Activated naive CD8-positive, alpha-beta T cell treated with anti-CD3 and anti-CD28 coated beads for 36 hours (primary cell): Measurements from ENCODE around the gene SOSTDC1. TPM values are rescaled to one million over a fixed set of nuclear protein-coding genes. Genes with fewer than 3 reads are reported as not detected.
"Not testable (repeated sequence)": the region's sequence is repeated elsewhere in the genome, so short reads cannot be mapped to it uniquely, and the experiment has no call there.

Source experiments
- DNase-seq: peaks from one replicate; pipeline ENCODE4 v3.0.0; 2021
- H3K27ac Mint-ChIP-seq: one replicate; pipeline ENCODE4 v1.8.0; 2022; ENCODE audit warnings: mild to moderate bottlenecking, moderate library complexity, mixed read lengths
- H3K27me3 Mint-ChIP-seq: one replicate; pipeline ENCODE4 v1.8.0; 2022; ENCODE audit warnings: mild to moderate bottlenecking, mixed read lengths
- H3K36me3 Mint-ChIP-seq: one replicate; pipeline ENCODE4 v1.8.0; 2021; ENCODE audit warnings: mild to moderate bottlenecking, mixed read lengths
- H3K4me1 Mint-ChIP-seq: one replicate; pipeline ENCODE4 v1.8.0; 2021; ENCODE audit warnings: mixed read lengths
- H3K4me3 Mint-ChIP-seq: one replicate; pipeline ENCODE4 v1.8.0; 2022; ENCODE audit warnings: mild to moderate bottlenecking, moderate library complexity, mixed read lengths
- H3K9me3 Mint-ChIP-seq: one replicate; pipeline ENCODE4 v1.8.0; 2022; ENCODE audit warnings: mixed read lengths
- total RNA-seq, 2 experiments: library from RNA; stranded (reverse); gene quantifications; one replicate each; pipeline ENCODE4 v1.2.3, GENCODE V29; 2021

The SOSTDC1 gene, protein sequence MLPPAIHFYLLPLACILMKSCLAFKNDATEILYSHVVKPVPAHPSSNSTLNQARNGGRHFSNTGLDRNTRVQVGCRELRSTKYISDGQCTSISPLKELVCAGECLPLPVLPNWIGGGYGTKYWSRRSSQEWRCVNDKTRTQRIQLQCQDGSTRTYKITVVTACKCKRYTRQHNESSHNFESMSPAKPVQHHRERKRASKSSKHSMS
- not detected for total RNA-seq

DNA sequence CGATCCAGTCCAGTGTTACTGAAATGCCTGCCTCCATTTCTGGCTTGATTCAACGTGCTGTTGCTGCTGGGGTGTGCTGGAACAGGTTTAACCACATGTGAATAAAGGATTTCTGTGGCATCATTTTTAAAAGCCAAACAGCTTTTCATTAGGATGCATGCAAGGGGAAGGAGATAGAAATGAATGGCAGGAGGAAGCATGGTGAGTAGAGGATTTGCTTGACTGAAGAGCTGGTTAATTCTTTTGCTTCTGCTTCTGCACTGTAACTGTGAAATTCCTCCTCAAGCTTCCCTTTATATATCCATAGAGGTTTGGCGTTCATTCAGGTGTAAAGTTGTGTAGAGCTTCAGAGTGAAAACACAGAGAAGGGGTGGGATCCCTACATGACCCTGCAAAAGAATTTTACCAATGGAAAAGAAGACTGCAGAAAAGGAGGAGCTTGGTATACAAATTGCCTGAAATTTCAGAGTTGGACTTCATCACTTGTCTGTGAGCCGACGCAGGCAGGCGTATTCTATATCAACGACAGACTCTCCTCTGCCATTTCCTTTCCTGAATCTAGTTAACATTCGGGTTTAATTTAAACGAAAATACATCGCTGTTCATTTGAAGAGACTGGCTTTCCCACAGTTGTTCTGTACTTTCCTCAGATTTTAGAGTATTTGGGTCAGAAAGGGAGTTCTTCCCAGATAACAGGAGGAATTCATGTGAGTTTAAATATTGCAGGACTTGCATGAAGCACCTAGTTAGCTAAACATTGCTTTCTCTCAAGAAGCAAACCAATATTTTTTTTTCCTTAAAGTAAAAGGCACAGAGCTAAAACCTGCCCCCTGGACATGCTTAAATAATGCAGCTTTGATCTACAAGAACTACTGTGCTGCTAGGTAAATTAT, at the start of gene SOSTDC1:
Gene SOSTDC1, minus strand, starts transcription at position 270 of the 893 bp plus-strand sequence. Its CDS starts 70 bp downstream, at position 200.
- Mint-ChIP-seq H3K4me3 (no peak within 1 kb of the TSS), H3K36me3 (no peaks in the 10 kb centered on the region)

DNA sequence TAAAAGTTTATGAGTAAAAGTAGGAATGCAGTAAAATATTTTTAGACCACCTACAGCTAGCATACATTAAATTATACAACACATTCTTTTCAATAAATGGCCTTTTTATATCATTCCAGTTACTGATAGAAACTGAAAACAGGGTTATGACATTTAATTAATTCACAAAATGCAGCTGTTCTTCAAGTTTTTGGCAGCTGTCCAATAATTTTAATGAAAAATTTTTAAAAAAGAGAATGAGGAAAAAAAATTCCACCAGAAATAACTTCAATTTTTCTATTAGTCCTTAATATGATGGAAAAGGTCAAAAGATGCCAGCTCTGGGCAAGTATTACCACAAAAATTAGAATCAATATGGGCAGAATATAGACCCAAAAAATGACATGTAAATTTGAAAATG, 49.2 kb upstream of the SOSTDC1 start:
- Mint-ChIP-seq H3K4me3 (no peak overlapping the region), H3K36me3 (no peaks in the 10 kb centered on the region), H3K27me3 (peaks cover 5% of the 10 kb centered on the region), H3K4me1 (no peaks in the 10 kb centered on the region), H3K9me3 (no peaks in the 10 kb centered on the region), H3K27ac (no peak overlapping the region)
- no peak for DNase-seq

More for the DNA sequence above, at the start of gene SOSTDC1:
- Mint-ChIP-seq H3K9me3 (no peaks in the 10 kb centered on the region), H3K27ac (no peak within 1 kb of the TSS), H3K4me1 (no peaks in the 10 kb centered on the region), H3K27me3 (peaks cover 8% of the 10 kb centered on the region)
- no peak for DNase-seq

DNA sequence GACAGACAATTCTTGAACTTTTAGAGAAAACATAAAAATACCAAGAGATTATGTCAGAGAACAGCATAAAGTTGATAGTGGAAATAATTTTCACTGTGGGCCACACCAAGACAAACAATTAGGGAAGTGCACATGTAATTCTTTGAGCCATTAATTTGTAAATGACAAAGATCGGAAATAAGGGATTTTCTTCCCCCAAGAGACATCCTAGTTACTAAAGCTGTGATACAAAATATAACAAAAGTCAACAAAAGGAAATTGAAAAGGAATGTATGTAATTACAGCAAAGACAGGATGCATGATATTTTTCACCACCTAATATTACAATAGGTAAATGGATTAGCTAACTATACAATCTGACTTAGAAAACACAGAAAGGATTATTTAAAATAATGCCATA, 48.7 kb upstream of the SOSTDC1 start:
- H3K9me3 Mint-ChIP-seq, result no peaks in the 10 kb centered on the region
- H3K4me1 Mint-ChIP-seq, result no peaks in the 10 kb centered on the region
- H3K27me3 Mint-ChIP-seq, result peaks cover 4% of the 10 kb centered on the region

DNA sequence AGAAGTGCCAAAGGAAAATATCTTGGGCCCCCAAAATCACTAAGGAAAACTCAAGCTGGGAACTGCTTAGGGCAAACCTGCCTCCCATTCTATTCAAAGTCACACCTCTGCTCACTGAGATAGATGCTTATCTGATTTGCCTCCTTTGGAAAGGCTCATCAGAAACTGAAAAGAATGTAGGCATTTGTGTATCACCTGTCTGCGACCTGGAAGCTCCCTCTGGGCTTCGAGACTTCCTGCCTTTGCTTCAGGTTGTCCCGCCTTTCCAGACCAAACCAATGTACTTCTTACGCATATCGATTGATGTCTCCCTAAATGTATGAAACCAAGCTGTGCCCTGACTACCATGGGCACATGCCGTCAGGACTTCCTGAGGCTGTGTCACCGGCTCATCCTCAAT, 46.6 kb upstream of the SOSTDC1 start:
- no peak for DNase-seq
- H3K4me3 Mint-ChIP-seq, result no peak overlapping the region
- H3K27me3 Mint-ChIP-seq, result no peaks in the 10 kb centered on the region
- no peaks in the 10 kb centered on the region for H3K36me3 Mint-ChIP-seq
- H3K4me1 Mint-ChIP-seq, result no peaks in the 10 kb centered on the region
- H3K27ac Mint-ChIP-seq, result no peak overlapping the region
- H3K9me3 Mint-ChIP-seq, result no peaks in the 10 kb centered on the region

More for the DNA sequence above, 48.7 kb upstream of the SOSTDC1 start:
- Mint-ChIP-seq H3K36me3 (no peaks in the 10 kb centered on the region), H3K27ac (no peak overlapping the region), H3K4me3 (no peak overlapping the region)
- DNase-seq, result no peak

DNA sequence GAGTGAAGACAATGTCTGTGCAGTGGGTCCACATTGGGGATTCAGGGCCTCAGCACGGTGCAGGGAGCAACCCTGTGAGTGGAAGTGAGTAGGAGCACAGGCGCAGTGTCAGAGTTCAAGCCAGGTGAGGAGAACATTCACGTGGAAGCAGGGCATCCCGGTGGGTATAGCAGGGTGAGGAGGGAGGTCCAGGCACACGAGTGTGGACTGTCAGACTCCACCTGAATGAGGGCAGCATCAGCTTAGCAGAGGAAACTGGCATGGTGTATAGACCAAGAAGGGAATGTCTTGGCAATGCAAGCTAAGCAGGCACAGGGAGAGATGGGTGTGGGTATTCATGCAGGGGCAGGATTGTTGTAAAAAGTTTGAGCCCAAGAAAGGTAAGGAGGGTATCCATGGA, 45.8 kb upstream of the SOSTDC1 start:
- H3K4me1 Mint-ChIP-seq, result no peaks in the 10 kb centered on the region
- no peak for DNase-seq
- H3K27ac Mint-ChIP-seq, result no peak overlapping the region
- H3K9me3 Mint-ChIP-seq, result no peaks in the 10 kb centered on the region
- H3K27me3 Mint-ChIP-seq, result no peaks in the 10 kb centered on the region
- H3K4me3 Mint-ChIP-seq, result no peak overlapping the region
- H3K36me3 Mint-ChIP-seq, result no peaks in the 10 kb centered on the region

DNA sequence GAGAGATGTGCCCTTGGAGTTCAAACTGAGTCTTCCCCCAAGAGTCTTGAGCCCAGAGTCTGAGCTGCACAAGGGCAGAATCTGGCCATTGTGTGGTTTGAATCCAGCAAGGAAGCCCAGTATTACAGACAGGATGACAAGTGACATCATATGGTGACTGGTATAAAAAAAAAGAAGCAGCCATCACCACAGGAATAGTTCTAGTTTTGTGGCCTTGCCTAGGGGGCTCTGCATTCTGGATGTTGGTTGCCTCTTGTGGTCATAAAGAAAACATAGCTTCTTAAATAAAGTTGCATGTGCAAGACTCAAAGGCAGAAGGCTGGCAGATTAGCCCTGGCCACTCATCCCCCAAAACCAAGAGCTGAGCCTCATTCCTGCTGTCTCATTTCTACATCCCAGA, 44.3 kb upstream of the SOSTDC1 start:
- Mint-ChIP-seq H3K9me3 (no peaks in the 10 kb centered on the region), H3K27me3 (peaks cover 6% of the 10 kb centered on the region), H3K36me3 (no peaks in the 10 kb centered on the region), H3K4me1 (no peaks in the 10 kb centered on the region), H3K27ac (no peak overlapping the region), H3K4me3 (no peak overlapping the region)
- no peak for DNase-seq

DNA sequence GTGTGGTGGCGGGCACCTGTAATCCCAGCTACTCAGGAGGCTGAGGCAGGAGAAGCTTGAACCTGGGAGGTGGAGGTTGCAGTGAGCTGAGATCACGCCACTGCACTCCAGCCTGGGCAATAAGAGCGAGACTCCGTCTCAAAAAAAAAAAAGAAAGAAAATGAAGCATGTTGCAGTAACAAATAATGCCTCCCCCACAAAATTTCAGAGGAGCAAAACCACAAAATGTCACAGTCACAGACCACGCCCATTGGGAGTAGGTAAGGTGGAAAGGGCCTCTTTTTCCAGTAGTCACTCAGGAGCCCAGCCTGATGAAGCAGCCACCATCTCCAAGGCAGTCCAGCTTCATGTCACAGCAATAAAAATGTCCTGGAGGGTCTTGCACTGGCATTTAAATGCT, 40.9 kb upstream of the SOSTDC1 start:
- H3K9me3 Mint-ChIP-seq, H3K4me3 Mint-ChIP-seq, H3K36me3 Mint-ChIP-seq, H3K27ac Mint-ChIP-seq, H3K4me1 Mint-ChIP-seq, H3K27me3 Mint-ChIP-seq, DNase-seq: not testable (repeated sequence)

DNA sequence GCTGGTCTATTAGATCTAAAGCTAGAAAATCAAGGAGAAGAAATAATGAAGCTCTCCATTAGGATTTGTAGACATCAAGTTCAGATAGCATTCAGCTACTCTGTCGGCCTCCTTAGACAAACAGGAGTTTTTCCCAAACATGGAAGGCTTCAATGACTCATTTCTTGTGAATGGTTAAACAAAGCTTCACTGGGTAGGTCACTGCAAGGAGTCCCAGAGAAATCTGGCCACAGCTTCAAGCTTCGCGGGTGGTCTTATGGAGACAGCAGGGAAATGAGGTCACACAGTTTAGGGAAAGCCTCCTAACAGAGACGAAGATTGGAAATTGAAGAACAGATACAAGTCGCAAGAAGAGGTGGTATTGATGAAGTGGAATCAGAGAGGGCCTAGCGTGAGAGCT, 38.5 kb upstream of the SOSTDC1 start:
- Mint-ChIP-seq H3K27ac (no peak overlapping the region), H3K36me3 (no peaks in the 10 kb centered on the region), H3K4me3 (no peak overlapping the region), H3K4me1 (no peaks in the 10 kb centered on the region), H3K27me3 (peaks cover 9% of the 10 kb centered on the region), H3K9me3 (no peaks in the 10 kb centered on the region)
- no peak for DNase-seq

DNA sequence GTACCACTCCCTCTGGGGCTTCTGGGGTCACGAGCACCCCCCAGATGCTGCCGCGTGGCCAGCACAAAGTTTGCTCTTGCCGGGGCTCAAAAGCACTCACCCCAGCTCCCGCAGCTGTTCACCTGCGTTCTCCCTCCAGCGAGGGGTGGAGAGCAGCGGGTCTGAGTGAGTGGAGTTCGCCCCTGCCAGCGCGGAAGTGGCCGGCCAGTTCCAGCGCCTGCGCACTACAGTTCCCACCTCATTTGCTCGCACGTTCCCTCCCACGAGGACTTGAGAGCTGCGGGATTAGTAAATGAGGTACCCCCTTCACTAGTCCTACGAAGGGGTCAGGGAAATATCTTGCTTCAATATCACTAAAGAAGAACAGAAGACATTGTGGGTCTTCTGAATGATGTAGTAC, 36.8 kb upstream of the SOSTDC1 start:
- Mint-ChIP-seq H3K27me3 (peaks cover 9% of the 10 kb centered on the region), H3K27ac (no peak overlapping the region), H3K36me3 (no peaks in the 10 kb centered on the region), H3K4me3 (no peak overlapping the region), H3K9me3 (no peaks in the 10 kb centered on the region), H3K4me1 (no peaks in the 10 kb centered on the region)
- DNase-seq, result no peak

DNA sequence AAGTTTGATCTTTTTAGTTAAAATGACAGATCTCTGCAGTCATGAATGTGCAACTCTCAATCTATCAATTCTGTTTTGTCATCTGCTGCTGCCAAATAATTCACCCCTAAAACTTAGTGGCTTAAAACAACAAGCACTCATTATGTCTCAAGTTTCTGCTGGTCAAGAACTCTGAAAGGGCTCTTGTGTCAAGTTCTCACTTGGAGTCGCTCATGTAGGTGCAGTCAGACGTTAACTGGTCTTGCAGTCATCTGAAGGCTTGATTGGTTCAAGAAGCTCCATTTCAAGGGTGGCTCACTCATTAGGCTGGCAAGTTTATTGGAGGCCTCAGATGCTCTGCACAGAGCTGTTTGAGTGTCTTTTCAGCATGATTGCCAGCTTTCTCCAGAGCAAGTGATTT, 32.6 kb upstream of the SOSTDC1 start:
- peaks cover 3% of the 10 kb centered on the region for H3K27me3 Mint-ChIP-seq

DNA sequence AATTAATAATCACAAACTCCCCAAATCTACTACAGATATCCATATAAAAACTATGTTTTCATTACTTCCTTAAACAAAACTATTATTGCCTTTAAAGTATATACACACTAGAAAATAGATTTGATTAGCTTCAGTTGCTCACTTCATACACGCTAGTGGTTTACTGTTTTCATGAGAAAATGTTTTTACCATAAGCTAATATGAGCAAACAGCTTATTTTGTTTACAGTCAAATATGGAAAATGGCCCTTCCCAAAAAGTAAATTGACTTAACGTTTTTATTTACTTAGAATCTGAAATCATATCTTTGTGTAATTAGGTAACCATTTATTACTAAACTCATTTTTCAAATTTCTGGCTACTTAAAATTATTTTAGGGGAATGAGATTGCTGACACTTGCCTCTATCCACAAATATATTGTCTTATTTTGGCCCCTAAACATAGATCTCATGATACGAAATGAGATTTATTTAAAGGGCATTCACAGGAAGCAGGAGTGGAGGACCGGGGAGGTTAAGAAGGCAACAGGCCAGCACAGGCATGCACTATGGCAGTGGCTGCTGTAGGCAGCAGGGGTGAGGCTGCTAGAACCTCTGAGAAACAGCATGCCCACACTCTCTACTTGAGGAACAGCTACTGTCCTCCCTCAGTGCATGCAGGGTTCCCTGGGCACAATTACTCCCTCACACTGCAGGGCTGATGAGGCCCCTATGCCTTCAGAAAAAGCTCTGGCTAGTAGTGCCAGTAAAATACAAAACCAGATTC, 29.6 kb upstream of the SOSTDC1 start:
- Mint-ChIP-seq H3K27me3 (peaks cover 6% of the 10 kb centered on the region), H3K36me3 (no peaks in the 10 kb centered on the region), H3K4me3 (no peak overlapping the region), H3K27ac (no peak overlapping the region), H3K4me1 (peaks cover 2% of the 10 kb centered on the region), H3K9me3 (no peaks in the 10 kb centered on the region)
- no peak for DNase-seq

More for the DNA sequence above, 32.6 kb upstream of the SOSTDC1 start:
- Mint-ChIP-seq H3K27ac (no peak overlapping the region), H3K36me3 (no peaks in the 10 kb centered on the region), H3K4me1 (no peaks in the 10 kb centered on the region), H3K9me3 (no peaks in the 10 kb centered on the region), H3K4me3 (no peak overlapping the region)
- DNase-seq, result no peak

DNA sequence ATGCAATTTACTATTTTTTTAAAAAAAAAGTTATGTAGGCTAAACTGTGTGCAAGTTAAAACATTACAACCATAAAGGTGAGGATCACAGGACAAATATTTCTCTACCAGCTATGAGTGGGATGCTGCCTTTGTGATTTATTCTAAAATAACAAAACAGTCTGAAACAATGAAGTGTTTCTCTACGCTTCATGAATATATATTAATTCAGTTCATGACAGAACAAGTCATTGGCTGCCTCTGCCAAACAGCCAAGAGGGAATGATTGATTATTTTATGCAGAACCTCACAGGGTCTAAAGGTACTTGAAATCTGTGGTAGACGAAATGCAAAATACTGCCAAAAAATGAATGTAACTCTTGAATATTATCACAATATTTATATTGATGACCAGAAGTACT, 29.0 kb upstream of the SOSTDC1 start:
- Mint-ChIP-seq H3K4me3 (no peak overlapping the region), H3K27ac (no peak overlapping the region), H3K4me1 (peaks cover 2% of the 10 kb centered on the region), H3K9me3 (no peaks in the 10 kb centered on the region), H3K36me3 (no peaks in the 10 kb centered on the region), H3K27me3 (peaks cover 6% of the 10 kb centered on the region)
- DNase-seq, result no peak

DNA sequence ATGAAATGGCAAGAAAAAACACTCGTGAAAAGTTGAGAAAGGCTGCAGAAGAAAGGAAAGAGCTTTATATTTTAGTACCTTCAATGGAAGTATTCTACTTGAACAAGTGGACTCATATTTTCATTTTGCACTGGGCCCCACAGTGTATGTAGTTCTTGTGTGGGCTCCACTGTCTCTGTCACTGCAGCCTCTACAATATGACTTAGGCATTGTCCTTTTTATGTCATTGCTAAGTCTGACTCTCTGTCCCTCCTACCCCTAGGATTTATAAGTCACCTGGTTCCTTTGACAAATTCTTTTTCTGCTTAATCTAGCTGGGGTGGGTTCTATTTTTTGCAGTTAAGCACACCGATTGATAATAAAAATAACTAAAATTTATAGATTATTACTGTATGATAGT, 27.7 kb upstream of the SOSTDC1 start:
- H3K27ac Mint-ChIP-seq, result no peak overlapping the region
- peaks cover 2% of the 10 kb centered on the region for H3K4me1 Mint-ChIP-seq
- no peak for DNase-seq
- no peaks in the 10 kb centered on the region for H3K36me3 Mint-ChIP-seq
- no peak overlapping the region for H3K4me3 Mint-ChIP-seq
- H3K27me3 Mint-ChIP-seq, result peaks cover 6% of the 10 kb centered on the region
- no peaks in the 10 kb centered on the region for H3K9me3 Mint-ChIP-seq

DNA sequence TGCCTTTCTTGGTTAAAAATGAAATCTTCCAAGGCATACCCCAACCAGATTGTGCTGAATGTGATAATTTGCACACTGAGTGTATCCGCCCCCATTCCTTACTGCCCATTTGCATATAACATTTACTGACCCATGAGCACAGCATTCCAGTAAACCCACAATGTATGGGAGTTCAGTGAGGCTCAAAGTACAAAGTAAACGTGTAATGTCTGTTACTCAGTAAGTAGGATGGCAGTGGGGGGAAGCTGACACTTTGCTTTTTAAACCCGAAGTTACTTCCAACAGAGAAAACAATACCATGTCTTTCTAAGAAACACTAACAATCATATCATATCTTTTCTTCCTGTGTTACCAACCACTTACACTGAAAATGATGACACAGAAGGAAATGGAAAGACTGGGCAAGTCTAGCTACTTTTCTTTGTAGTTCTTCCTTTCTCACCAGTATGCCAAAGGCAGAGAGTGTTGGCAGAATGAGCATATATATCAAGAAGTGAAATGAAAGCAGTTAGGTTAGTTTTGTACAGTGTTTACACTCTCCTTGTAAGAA, 27.1 kb upstream of the SOSTDC1 start:
- Mint-ChIP-seq H3K4me1 (peaks cover 2% of the 10 kb centered on the region), H3K27ac (no peak overlapping the region), H3K4me3 (no peak overlapping the region), H3K36me3 (no peaks in the 10 kb centered on the region), H3K27me3 (peaks cover 6% of the 10 kb centered on the region), H3K9me3 (no peaks in the 10 kb centered on the region)
- DNase-seq, result no peak

DNA sequence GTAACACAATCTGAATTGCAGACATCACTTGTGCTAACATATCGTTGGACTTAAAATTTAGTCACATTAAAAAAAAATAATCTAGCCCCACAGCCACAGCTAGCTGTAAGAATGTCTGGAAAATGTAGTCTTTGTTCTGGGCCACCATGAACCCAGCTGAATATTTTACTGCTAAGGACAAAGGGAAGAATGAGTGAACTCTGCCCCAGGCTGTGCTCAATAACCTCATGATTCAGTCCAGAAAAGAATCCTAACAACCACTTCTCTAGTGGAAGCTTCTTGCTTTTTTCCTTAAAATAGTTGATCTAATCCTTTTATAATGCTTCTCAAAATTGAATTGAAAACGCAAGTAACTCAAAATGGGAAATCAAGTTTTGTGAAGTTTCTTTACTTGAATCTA, 25.6 kb upstream of the SOSTDC1 start:
- Mint-ChIP-seq H3K27ac (no peak overlapping the region), H3K4me3 (no peak overlapping the region), H3K36me3 (no peaks in the 10 kb centered on the region), H3K9me3 (no peaks in the 10 kb centered on the region), H3K4me1 (peaks cover 2% of the 10 kb centered on the region), H3K27me3 (peaks cover 6% of the 10 kb centered on the region)
- DNase-seq, result no peak
